Measurements from ENCODE around the gene IRF5. TPM values are rescaled to one million over a fixed set of nuclear protein-coding genes. Genes with fewer than 3 reads are reported as not detected.

Gene IRF5
- polyA plus RNA-seq, 1 donor (not counting 4 experiments of a cell fraction or from before 2014, with no cell fraction given): 0.88 TPM

DNA sequence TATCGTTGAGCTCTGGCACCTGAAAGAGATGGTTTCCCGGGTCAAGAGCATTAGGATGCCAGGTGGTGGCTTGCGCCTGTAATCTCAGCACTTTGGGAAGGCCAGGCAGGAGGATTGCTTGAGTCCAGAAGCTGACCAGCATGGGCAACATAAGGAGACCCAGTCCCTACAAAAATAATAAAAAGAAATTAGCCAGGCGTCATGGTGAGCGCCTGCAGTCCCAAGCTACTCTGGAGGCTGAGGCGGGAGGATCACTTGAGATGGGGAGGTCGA lies 21.1 kb upstream of the IRF5 start:
- Histone ChIP-seq H3K27ac (ENCODE audit: control insufficient read depth, insufficient read depth, low read length) (no peak overlapping the region), H3K9me3 (ENCODE audit: control insufficient read depth, low read depth, low read length) (no peaks in the 10 kb centered on the region), H3K79me2 (ENCODE audit: control insufficient read depth, insufficient read depth, low read length) (no peaks in the 10 kb centered on the region), H3K36me3 (ENCODE audit: control insufficient read depth in 2 of 2, extremely low read depth in 1 of 2, insufficient read depth in 2 of 2, low read length in 2 of 2) (no peaks in the 10 kb centered on the region), H3K9me1 (ENCODE audit: control insufficient read depth, extremely low read depth, insufficient read depth, low read length) (no peaks in the 10 kb centered on the region), H3K27me3 (ENCODE audit: control insufficient read depth, extremely low read depth, insufficient read depth, low read length) (peaks cover 60% of the 10 kb centered on the region), H3K9ac (ENCODE audit: control insufficient read depth, extremely low read depth, insufficient read depth, low read length) (no peak overlapping the region), H3K4me2 (ENCODE audit: control insufficient read depth, extremely low read depth, insufficient read depth, low read depth, low read length) (no peak overlapping the region), H4K20me1 (ENCODE audit: control insufficient read depth, extremely low read depth, insufficient read depth, low read length) (no peaks in the 10 kb centered on the region), H2AFZ (ENCODE audit: control insufficient read depth, low read length) (no peak overlapping the region), H3K4me3 (ENCODE audit: control insufficient read depth in 2 of 3, extremely low read depth in 1 of 3, insufficient read depth in 2 of 3, low read depth in 1 of 3, low read length in 3 of 3) (no peak overlapping the region), H3K4me1 (ENCODE audit: control insufficient read depth, extremely low read depth, insufficient read depth, low read length) (no peaks in the 10 kb centered on the region)
- dilution Hi-C loops (cut with MboI; ENCODE audit: extremely low pct_ligation_motif_present, low sequenced_read_pairs): no loop called here
- no peak for DNase-seq (ENCODE audit: low read depth, low spot score)
- no peak for TF ChIP-seq EZH2 (IDR thresholded peaks at IDR 0.05; ENCODE audit: low read length)
- TF ChIP-seq CTCF (optimal IDR thresholded peaks at IDR 0.05 in 1 of 3, IDR thresholded peaks at IDR 0.05 in 1 of 3, conservative IDR thresholded peaks at IDR 0.05 in 1 of 3; ENCODE audit: extremely low read depth in 1 of 3, insufficient read depth in 2 of 3, low read length in 3 of 3): no peak
- no peak for FAIRE-seq

GRCh38 chr7:128917122-128917521 lies 20.6 kb upstream of the IRF5 start:
- Histone ChIP-seq H3K79me2 (ENCODE audit: control insufficient read depth, insufficient read depth, low read length) (no peaks in the 10 kb centered on the region), H4K20me1 (ENCODE audit: control insufficient read depth, extremely low read depth, insufficient read depth, low read length) (no peaks in the 10 kb centered on the region), H3K27me3 (ENCODE audit: control insufficient read depth, extremely low read depth, insufficient read depth, low read length) (peaks cover 63% of the 10 kb centered on the region), H3K4me2 (ENCODE audit: control insufficient read depth, extremely low read depth, insufficient read depth, low read depth, low read length) (no peak overlapping the region), H3K4me3 (ENCODE audit: control insufficient read depth in 2 of 3, extremely low read depth in 1 of 3, insufficient read depth in 2 of 3, low read depth in 1 of 3, low read length in 3 of 3) (no peak overlapping the region), H3K9me1 (ENCODE audit: control insufficient read depth, extremely low read depth, insufficient read depth, low read length) (no peaks in the 10 kb centered on the region), H3K9ac (ENCODE audit: control insufficient read depth, extremely low read depth, insufficient read depth, low read length) (no peak overlapping the region), H3K9me3 (ENCODE audit: control insufficient read depth, low read depth, low read length) (no peaks in the 10 kb centered on the region), H3K36me3 (ENCODE audit: control insufficient read depth in 2 of 2, extremely low read depth in 1 of 2, insufficient read depth in 2 of 2, low read length in 2 of 2) (no peaks in the 10 kb centered on the region), H2AFZ (ENCODE audit: control insufficient read depth, low read length) (no peak overlapping the region), H3K27ac (ENCODE audit: control insufficient read depth, insufficient read depth, low read length) (no peak overlapping the region), H3K4me1 (ENCODE audit: control insufficient read depth, extremely low read depth, insufficient read depth, low read length) (no peaks in the 10 kb centered on the region)
- dilution Hi-C loops (cut with MboI; ENCODE audit: extremely low pct_ligation_motif_present, low sequenced_read_pairs): no loop called here
- no peak for FAIRE-seq
- no peak for DNase-seq (ENCODE audit: low read depth, low spot score)
- TF ChIP-seq EZH2 (IDR thresholded peaks at IDR 0.05; ENCODE audit: low read length) (no peak), CTCF (optimal IDR thresholded peaks at IDR 0.05 in 1 of 3, IDR thresholded peaks at IDR 0.05 in 1 of 3, conservative IDR thresholded peaks at IDR 0.05 in 1 of 3; ENCODE audit: extremely low read depth in 1 of 3, insufficient read depth in 2 of 3, low read length in 3 of 3) (no peak)
